ENCODE data around the gene CFAP46. TPM values are rescaled to one million over a fixed set of nuclear protein-coding genes. Genes with fewer than 3 reads are reported as not detected.

The CFAP46 gene
- total RNA-seq, 2 experiments from 2014 or later, result not detected

- no peaks in the 10 kb centered on the region for H3K9me3 ChIP-seq (ENCODE audit: low read length)
- no peak overlapping the region for H3K27ac ChIP-seq (ENCODE audit: low read depth, low read length, poor library complexity, severe bottlenecking)
- ChIA-PET POLR2A (no interaction called here), CTCF (ENCODE audit: unreplicated experiment) (no interaction called here)
- no peak for DNase-seq (ENCODE audit: low spot score)
- intact Hi-C loops (cut with micrococcal nuclease; ENCODE audit: unreplicated experiment), result no loop called here
- no peaks in the 10 kb centered on the region for H3K79me2 ChIP-seq (ENCODE audit: insufficient read depth, low read depth, low read length)
- H2AFZ ChIP-seq (ENCODE audit: low read length), result no peak overlapping the region
- H4K20me1 ChIP-seq (ENCODE audit: insufficient read depth, low read length), result no peaks in the 10 kb centered on the region
- H3K9me2 ChIP-seq (ENCODE audit: insufficient read depth, low read length), result no peaks in the 10 kb centered on the region
- H3K4me1 ChIP-seq (ENCODE audit: insufficient read depth, low read length, poor library complexity, severe bottlenecking), result no peaks in the 10 kb centered on the region
- no peak overlapping the region for H3K4me2 ChIP-seq (ENCODE audit: low read length)
- no TSS peak for BruUV-seq (replicated peaks)
- no peaks in the 10 kb centered on the region for H3K36me3 ChIP-seq (ENCODE audit: insufficient read depth, low read length)
- TF ChIP-seq CTCF (conservative IDR thresholded peaks at IDR 0.05; ENCODE audit: low read length), result no peak
- TF ChIP-seq EZH2phosphoT487 (IDR thresholded peaks at IDR 0.05; ENCODE audit: borderline replicate concordance, low read depth, low read length), result no peak
- H3K4me3 ChIP-seq (ENCODE audit: low read depth, low read length, poor library complexity, severe bottlenecking), result no peak overlapping the region
Observed at GRCh38 chr10:132804785-132805426, 137.5 kb downstream of the CFAP46 start.

DNA sequence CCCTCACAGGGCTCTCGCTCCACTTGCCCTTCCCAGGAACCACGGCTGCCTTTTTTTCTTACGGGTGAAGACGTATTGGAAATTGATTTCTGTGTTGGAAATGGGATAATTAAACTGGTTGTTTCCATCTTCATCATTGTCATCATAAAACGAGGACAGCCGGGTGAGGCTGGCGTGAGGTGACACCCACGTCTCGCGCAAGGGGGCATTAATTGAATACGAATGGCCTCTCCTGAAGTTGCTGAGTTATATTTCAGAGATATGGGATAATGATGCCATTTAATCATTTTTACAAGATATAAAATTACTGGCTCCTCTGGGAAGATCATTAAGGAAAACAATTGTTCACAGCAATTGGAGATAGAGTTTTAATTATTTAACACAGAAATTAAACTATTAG is 138.1 kb downstream of the CFAP46 start:
- no peak overlapping the region for H3K27ac ChIP-seq (ENCODE audit: low read depth, low read length, poor library complexity, severe bottlenecking)
- TF ChIP-seq EZH2phosphoT487 (IDR thresholded peaks at IDR 0.05; ENCODE audit: borderline replicate concordance, low read depth, low read length) (no peak), CTCF (conservative IDR thresholded peaks at IDR 0.05; ENCODE audit: low read length) (no peak)
- intact Hi-C loops (cut with micrococcal nuclease; ENCODE audit: unreplicated experiment), result no loop called here
- POLR2A ChIA-PET, result no interaction called here
- BruUV-seq (replicated peaks), result no TSS peak
- no peaks in the 10 kb centered on the region for H3K79me2 ChIP-seq (ENCODE audit: insufficient read depth, low read depth, low read length)
- no peaks in the 10 kb centered on the region for H3K9me2 ChIP-seq (ENCODE audit: insufficient read depth, low read length)
- H3K4me3 ChIP-seq (ENCODE audit: low read depth, low read length, poor library complexity, severe bottlenecking), result no peak overlapping the region
- no peak overlapping the region for H3K4me2 ChIP-seq (ENCODE audit: low read length)
- DNase-seq (ENCODE audit: low spot score), result no peak
- no peak overlapping the region for H2AFZ ChIP-seq (ENCODE audit: low read length)
- H3K4me1 ChIP-seq (ENCODE audit: insufficient read depth, low read length, poor library complexity, severe bottlenecking), result no peaks in the 10 kb centered on the region
- no peaks in the 10 kb centered on the region for H4K20me1 ChIP-seq (ENCODE audit: insufficient read depth, low read length)
- H3K36me3 ChIP-seq (ENCODE audit: insufficient read depth, low read length), result no peaks in the 10 kb centered on the region
- H3K9me3 ChIP-seq (ENCODE audit: low read length), result no peaks in the 10 kb centered on the region
- CTCF ChIA-PET (ENCODE audit: unreplicated experiment), result no interaction called here

GRCh38 chr10:132803416-132804210 is 138.8 kb downstream of the CFAP46 start:
- H3K27ac ChIP-seq (ENCODE audit: low read depth, low read length, poor library complexity, severe bottlenecking), result no peak overlapping the region
- H3K9me2 ChIP-seq (ENCODE audit: insufficient read depth, low read length), result no peaks in the 10 kb centered on the region
- no peak overlapping the region for H3K4me2 ChIP-seq (ENCODE audit: low read length)
- H3K9me3 ChIP-seq (ENCODE audit: low read length), result no peaks in the 10 kb centered on the region
- H4K20me1 ChIP-seq (ENCODE audit: insufficient read depth, low read length), result no peaks in the 10 kb centered on the region
- no peaks in the 10 kb centered on the region for H3K36me3 ChIP-seq (ENCODE audit: insufficient read depth, low read length)
- no peak for DNase-seq (ENCODE audit: low spot score)
- H3K4me3 ChIP-seq (ENCODE audit: low read depth, low read length, poor library complexity, severe bottlenecking), result no peak overlapping the region
- no peaks in the 10 kb centered on the region for H3K4me1 ChIP-seq (ENCODE audit: insufficient read depth, low read length, poor library complexity, severe bottlenecking)
- intact Hi-C loops (cut with micrococcal nuclease; ENCODE audit: unreplicated experiment), result no loop called here
- POLR2A ChIA-PET, result no interaction called here
- no peak for TF ChIP-seq CTCF (conservative IDR thresholded peaks at IDR 0.05; ENCODE audit: low read length)
- TF ChIP-seq EZH2phosphoT487 (IDR thresholded peaks at IDR 0.05; ENCODE audit: borderline replicate concordance, low read depth, low read length), result no peak
- no peaks in the 10 kb centered on the region for H3K79me2 ChIP-seq (ENCODE audit: insufficient read depth, low read depth, low read length)
- H2AFZ ChIP-seq (ENCODE audit: low read length), result no peak overlapping the region
- CTCF ChIA-PET (ENCODE audit: unreplicated experiment), result no interaction called here
- BruUV-seq (replicated peaks), result no TSS peak
